ENCODE measurements around the gene VOPP1. TPM values are rescaled to one million over a fixed set of nuclear protein-coding genes. Genes with fewer than 3 reads are reported as not detected.

VOPP1 gene
- total and polyA plus RNA-seq, 5 donors from 2014 or later = 40.3 to 128 (median 60.9) TPM

DNA sequence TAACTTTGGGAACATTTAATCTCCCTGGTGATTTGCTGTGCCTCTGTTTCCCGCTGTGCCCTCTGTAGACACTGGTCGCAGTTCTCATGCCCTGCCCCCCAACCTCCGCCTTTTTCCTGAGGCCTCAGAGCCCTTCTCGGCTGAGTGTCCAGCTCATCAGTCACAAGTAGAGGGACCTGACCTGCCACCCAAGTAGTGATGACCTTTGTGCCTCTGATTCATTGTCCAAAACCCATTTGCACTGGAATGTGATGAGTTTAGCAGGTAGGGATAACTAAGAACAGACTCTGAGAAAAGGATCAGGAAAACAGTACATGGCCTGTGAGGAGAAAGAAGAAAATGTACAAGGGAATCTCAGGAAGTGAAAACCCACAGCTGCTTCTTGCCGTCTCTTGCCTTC lies 148.4 kb downstream of the VOPP1 start:
- no peaks in the 10 kb centered on the region for H3K9me3 ChIP-seq (ENCODE audit: control insufficient read depth in 2 of 2, low read length in 2 of 2)
- ATAC-seq (ENCODE audit: low read depth in 2 of 2) (no peak), DNase-seq (no peak)
- peaks cover 24% of the 10 kb centered on the region for H3K36me3 Mint-ChIP-seq
- H3K27me3 ChIP-seq (ENCODE audit: control insufficient read depth, insufficient read depth, low read length) = no peaks in the 10 kb centered on the region
- H3K27me3 Mint-ChIP-seq = no peaks in the 10 kb centered on the region
- no peak overlapping the region for H3K27ac ChIP-seq (ENCODE audit: insufficient read depth, low read length, poor library complexity, severe bottlenecking)
- no peaks in the 10 kb centered on the region for H3K9me3 Mint-ChIP-seq
- no peak overlapping the region for H3K4me3 ChIP-seq (ENCODE audit: low read depth, low read length)
- H3K4me3 Mint-ChIP-seq = no peak overlapping the region
- no peaks in the 10 kb centered on the region for H3K4me1 ChIP-seq (ENCODE audit: control insufficient read depth, insufficient read depth, low read length, poor library complexity, severe bottlenecking)
- H3K36me3 ChIP-seq (ENCODE audit: control insufficient read depth, insufficient read depth, low read length) = peaks cover 8% of the 10 kb centered on the region
- peak overlapping the region in 2 of 3 donors; percentile 23 to 71 for H3K27ac Mint-ChIP-seq
- H3K4me1 Mint-ChIP-seq = peaks cover 0 to 6% (median 0%) of the 10 kb centered on the region in 4 donors

- DNase-seq (no peak), ATAC-seq (ENCODE audit: low read depth in 2 of 2) (no peak)
- Histone ChIP-seq H3K4me3 (ENCODE audit: low read depth, low read length) (no peak overlapping the region), H3K27me3 (ENCODE audit: control insufficient read depth, insufficient read depth, low read length) (no peaks in the 10 kb centered on the region), H3K27ac (ENCODE audit: insufficient read depth, low read length, poor library complexity, severe bottlenecking) (no peak overlapping the region), H3K9me3 (ENCODE audit: control insufficient read depth in 2 of 2, low read length in 2 of 2) (no peaks in the 10 kb centered on the region), H3K4me1 (ENCODE audit: control insufficient read depth, insufficient read depth, low read length, poor library complexity, severe bottlenecking) (no peaks in the 10 kb centered on the region), H3K36me3 (ENCODE audit: control insufficient read depth, insufficient read depth, low read length) (peaks cover 8% of the 10 kb centered on the region)
- peaks cover 0 to 6% (median 0%) of the 10 kb centered on the region in 4 donors for H3K4me1 Mint-ChIP-seq
- peaks cover 24% of the 10 kb centered on the region for H3K36me3 Mint-ChIP-seq
- H3K27ac Mint-ChIP-seq = peak overlapping the region in 1 of 3 donors; percentile 28
- H3K4me3 Mint-ChIP-seq = no peak overlapping the region
- H3K27me3 Mint-ChIP-seq = no peaks in the 10 kb centered on the region
- no peaks in the 10 kb centered on the region for H3K9me3 Mint-ChIP-seq
These were observed 149.0 kb downstream of the VOPP1 start for GRCh38 chr7:55423277-55423711.

Other genes starting within 250 kb of the VOPP1 start
- gene LANCL2, start 207.2 kb downstream of the VOPP1 start, total RNA-seq = 7.6 TPM
- 10 to 100 TPM in 3 of 4 donors, 1 to 10 TPM in 1; 8.0 to 11.7 (median 10.5) TPM for gene LANCL2, start 207.2 kb downstream of the VOPP1 start, polyA plus RNA-seq

Measured in CD4-positive, CD25-positive, alpha-beta regulatory T cell (primary cell).